Stimulated activated CD8-positive, alpha-beta memory T cell treated with anti-CD3 and anti-CD28 coated beads, Interleukin-7, amount 100 ng/mL, for 24 hours (primary cell): ENCODE measurements around the gene RHOF.
A peak's percentile ranks its signal among the peaks of the same experiment; 100 is the strongest.

Source experiments
- DNase-seq: peaks from one replicate; pipeline ENCODE4 v3.0.0-alpha.2; 2020; ENCODE audit warnings: low read depth

The RHOF gene

DNA sequence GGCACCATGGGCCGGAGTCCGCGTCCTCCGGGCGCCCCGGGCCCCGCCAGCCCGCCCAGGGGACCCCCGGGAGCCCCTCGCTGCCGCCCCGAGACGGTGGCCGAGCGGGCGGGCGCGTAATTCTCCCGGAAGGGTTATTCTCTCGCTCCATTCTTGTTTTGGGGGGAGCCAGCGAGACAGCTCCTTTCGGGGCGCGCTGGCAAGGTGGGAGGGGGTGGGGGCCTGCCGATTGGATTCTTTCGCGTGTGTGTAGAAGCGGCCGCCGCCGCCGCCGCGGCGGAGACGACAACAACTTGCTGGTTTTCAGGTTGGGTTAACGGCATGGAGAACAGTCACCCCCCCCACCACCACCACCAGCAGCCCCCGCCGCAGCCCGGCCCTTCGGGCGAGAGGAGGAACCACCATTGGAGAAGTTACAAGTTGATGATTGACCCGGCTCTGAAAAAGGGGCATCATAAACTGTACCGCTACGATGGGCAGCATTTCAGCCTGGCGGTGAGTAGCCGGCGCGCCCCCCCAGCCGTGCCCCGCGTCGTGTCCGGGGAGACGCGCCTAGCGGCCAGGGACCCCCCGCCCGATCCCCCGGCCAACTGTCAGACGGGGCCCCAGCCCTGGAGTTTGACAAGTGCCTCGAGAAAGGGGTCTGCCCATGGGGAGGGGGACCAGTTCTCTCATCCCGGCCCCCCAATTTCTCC lies 11.1 kb upstream of the RHOF start:
- DNase-seq = no peak

GRCh38 chr12:121803861-121804416 lies 10.5 kb upstream of the RHOF start, which contains the start of gene SETD1B:
SETD1B (plus strand) TSS chr12:121804009; CDS start chr12:121804738, 729 bp downstream.
- no peak for DNase-seq

DNA sequence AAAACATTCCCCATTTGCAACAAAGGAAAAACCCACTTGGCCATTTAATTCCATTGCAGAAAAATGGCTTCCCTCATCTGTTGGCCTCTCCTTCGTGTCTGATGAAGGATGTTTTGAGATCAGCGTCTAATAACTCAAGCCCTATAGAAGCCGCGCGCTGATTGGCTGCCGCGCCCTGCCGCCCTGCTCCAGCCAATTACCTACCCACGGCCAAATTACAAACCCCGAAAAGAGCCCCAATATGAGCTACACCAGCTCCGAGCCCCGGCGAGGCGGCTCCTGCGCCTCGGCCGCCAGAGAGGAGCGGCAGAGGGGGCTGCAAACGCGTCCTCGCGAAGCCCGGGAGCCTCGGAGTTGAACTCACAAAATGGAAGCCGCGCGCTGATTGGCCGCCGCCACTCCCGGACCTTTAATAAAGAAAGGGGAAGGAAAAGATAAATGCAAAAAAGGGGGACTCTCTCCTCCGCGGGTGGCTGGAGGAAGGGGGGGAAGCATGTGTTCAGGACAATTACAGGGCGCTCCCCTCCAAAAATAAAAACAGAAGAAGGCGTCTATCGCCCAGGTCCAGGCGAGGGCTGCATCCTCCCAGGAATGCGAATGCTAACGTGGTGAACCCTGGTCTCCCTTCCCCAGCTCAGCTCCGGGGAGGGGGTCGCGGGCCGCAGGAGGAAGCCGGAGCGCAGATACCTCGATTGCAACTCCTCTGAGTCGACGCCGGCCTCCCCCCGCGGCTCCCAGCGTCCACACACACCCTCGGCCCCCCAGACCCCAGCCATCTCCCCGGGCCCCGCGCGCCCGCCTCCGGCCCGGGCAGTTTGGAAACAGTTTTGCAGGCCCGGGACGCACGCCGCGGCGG lies 9.6 kb upstream of the RHOF start:
- DNase-seq = peak; percentile 69

GRCh38 chr12:121802485-121802842 lies 9.0 kb upstream of the RHOF start:
- DNase-seq = no peak

DNA sequence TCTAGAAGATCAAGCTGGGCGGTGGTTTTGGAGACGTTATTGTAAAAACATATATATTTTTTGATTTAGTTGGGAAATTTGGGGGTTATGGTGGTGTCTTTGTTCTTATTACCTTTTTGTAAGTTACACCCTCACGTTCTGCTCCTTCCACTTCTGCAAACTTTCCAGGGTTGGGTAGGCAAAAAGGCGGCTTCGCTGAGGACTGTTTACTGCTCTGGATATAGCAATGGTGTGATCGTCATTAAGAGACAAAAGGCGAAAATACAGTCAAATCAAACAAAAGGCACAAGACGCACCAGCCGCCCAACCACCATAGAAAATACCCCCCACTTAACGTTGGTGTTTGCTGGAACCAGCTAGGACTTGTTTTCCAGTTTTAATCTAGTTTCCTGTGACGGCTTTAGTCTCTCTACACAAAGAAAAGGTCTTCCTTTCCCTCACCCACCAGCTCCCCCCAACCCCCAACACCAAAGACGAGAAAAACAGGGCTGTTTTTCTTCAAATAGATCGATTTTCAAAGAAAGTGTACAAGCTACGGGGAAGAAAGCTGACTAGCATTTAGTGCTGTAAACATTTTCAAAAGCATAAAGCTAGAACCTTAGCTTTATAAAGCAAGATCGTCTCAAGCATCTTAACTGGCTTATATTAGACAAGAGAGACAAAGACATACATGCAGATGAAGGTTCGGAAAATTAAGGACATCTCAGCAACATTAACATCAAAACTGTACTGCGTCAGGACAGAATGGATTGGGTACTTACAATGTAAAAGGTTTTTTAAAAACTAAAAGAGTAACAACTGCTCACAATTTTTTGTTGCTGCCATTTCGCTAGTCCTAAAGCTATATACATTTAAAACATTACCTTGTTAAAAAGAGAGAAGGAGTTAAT lies 8.4 kb upstream of the RHOF start:
- DNase-seq = no peak

DNA sequence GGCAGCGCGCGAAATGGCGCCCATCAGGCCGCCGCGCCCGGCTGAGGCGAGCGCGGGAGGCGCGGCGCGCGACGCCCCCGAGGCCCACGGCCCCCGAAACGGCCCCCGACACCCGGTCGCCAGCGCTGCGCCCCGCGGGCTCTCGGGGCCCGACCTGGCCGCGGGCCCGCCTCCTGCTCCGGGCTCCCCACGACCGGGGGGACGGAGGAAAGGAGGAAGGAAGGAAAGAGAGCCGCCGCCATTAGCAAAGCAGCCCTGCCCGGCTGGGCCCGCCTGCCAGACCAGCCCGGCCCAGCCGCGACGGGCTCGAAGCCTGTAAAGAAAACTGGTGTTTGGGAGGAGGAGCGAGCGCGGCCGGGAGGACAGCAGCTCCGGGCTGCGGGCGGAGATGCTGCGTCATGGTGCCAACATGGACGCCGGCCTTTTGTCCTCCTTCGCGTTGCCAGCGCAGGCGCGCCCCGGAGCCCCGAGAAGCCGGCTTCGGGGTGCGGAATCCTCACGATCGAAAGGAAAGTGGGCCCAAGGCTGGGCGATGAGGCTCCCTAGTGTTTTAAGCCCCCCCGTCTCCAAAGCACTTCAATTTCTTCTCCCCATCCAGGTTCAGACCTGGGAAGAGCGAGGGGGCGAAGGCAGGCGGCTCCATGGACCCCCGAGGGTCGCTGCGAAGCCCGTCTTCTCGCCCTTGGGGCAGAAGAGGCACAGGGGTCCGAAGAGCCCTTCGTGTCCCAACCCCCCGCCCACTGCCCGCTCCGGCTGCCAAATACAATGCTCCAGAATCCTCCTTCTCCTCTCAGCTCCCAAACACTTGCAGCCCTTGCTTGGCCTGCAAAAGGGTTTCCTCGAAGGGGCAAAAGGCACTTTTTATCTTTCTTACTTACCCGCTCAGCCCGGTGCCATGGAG lies 7.5 kb upstream of the RHOF start:
- no peak for DNase-seq

DNA sequence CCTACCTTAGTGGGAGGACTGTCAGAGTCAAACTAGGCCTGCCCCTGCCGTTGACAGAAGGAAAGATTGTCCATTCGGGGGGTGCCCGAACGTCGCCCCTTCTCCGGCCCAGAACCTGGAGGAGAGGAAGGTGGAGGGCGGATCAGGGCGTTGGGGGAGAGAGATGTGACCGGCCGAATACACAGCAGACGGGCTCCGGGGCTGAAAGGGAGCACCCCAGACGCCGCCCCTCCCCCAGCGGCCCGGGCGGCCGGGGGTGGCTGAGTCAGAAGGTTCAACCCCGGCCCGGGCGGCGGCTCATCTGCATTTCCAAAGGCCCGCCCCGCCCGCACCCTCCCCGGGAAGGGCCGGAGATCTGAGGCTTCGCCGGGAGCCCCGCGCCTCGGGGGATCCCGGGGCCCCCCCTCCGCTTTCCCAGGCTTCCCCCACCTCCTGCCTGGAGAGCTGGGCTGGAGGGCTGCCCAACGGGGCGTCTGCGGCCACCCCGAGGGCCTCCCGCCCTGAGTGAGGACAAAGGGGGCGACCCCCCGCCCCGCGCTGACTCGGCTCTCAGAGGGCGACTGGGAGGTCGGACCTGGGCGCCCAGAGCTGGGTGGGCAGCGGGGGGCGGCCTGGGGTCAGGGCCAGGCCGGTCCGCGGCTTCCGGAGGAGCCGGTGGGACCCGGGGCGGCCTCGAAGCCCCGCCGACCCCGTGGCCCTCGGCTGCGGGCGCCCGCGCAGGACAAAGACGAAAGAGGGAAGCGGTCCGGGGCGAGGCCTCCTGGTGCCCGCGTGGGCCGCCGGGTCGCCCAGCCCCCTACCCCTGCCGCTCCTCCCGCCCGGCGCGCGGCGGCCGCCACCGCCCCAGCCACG lies 6.6 kb upstream of the RHOF start:
- DNase-seq = no peak

DNA sequence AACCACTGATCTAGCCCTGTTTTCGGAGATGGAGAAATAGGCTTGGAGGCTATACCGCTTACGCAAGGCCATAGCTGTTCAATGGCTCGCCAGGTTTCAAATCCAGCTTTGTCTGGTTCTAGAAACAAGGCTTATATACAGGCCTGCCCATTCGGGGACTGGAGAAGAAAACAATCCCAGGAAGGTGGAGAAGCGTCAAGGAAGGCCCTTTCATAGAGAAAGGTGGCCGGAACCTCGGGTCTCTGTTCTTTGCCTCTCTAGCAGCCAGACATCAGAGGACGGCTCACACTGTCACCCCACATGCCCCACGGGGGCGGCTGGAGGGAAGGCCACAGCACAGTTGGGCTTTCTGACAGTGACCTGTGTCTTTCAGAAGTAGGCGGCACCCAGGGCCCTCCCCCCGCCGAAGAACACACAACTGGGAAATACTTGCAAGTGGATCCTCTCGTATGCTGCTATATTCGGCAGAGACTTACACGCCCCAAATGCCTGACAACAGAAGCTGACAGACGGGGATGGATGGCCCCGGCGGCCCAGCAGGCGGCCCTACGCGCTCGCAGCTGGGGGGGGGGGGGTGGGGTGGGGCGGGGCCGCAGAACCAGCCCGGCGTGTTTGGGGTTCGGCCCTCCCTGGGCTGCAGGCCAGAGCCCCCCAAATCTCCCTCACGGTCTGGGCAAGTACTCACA lies 5.8 kb upstream of the RHOF start:
- DNase-seq = no peak

DNA sequence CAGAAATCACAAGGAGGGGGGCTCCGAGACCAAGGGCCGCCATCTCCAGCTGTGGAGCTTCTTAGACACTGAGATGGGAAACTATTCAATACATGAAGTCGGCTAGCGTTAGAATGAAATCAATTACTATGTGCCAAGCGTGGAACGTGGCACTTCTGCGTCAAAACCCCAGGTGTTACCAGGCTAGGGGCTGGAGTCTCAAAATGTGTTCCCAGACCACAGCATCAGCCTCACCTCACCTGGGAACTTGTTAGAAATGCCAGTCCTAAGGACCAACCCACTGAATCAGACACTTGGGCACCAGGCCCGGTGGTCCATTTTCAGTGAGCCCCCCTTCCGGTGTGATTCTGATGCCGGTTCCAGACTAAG lies 5.3 kb upstream of the RHOF start:
- no peak for DNase-seq

DNA sequence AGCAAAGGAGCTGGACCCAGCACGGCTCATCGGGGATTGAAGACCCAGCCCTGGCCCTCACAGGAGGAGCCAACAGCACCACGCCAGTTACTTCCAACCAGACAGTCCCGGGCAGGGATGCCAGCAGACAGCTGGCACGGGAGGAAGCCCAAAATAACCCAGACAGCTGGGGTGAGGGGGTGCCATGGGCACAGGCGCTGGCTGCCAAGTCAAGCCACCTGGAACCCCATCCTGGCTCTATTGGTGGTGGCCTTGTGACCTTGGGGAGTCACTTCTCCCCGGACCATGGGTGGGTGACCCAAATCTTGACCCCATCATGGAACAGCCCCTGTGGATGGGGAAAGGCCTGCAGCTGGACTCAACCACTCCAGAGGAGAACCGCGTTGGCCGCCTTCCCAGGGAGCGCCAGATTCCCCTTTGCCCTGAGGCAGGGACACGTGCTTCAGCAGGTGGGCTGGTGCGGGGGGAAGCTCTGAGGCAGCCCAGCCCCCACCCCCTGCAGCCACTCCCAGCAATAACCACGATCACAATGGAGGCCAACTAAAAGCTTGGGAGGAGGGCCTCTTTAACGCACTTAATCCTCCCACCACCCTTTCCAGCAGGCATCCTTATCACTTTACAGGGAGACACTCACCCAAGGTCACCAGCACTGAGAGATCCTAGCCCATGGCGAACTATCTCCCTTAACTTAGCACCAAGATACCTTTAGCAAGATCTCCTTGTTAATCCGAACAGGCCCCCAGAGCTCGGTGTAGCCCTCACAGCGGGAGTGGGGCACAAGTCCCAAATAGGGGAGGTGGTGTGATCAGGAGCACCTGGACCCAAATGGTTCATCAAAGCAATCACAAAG lies 4.7 kb upstream of the RHOF start:
- DNase-seq = no peak

DNA sequence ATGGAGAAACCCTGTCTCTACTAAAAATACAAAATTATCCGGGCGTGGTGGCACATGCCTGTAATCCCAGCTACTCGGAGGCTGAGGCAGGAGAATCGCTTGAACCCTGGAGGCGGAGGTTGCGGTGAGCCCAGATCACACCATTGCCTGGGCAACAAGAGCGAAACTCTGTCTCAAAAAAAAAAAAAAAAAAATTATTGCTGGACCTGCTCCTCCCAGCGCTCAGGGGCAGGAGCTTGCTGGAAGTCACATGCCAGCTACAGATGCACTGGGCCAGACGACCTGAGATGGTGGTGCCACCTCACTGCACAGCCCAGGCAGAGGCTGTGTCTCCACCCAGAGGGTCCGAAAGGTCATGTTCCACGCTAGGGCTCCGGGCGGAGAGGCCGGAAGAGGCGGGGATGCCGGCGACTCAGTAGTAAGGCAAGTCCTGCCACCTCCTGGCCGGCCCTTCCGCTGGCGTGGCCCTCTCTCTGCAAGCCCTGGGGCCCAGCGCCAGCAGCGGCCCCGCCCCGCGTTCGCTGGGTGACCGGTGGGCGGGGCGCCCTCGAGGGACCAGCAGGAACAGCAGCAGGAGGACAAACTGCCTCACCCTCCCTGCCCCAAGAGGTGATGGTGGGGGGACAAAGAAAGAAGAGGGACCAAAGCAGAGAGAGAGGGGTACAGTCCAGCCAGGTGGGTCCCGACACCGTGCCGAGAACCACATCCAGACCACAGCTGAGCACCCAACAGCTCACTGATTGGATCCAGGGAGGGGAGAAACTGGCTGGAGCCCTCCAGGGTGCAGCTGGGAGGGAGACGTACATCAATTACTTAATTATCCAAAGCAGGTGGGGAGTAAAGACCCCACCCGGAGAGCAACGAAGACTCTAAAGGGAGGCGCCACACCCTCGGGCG lies 3.6 kb upstream of the RHOF start:
- no peak for DNase-seq

- DNase-seq = no peak
Measured at GRCh38 chr12:121795034-121795968, 1.8 kb upstream of the RHOF start.

DNA sequence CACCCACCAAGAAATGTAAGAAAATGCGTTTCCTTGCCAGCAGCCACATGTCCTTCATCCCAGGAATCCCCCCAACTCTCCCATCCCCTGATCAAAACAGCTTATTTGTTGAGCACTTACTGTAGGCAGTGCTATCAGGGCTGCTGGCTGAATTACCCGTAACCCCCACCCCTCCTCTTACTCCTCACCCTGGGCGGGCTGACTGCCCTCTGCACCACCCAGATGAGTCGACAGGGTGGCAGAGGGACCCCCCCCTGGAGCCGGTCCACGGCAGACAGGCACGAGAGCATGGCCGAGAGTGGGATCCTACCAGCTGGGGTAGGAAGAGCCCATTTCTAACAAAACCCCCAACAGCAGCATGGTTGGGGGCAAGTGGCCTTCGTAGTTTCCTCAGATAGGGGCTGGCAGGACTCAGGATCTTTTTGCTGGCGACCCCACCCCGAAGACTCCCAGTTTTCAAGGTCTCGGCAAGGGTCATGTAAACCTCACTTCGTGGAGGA lies 1.1 kb upstream of the RHOF start:
- DNase-seq = no peak

- DNase-seq = peak; percentile 89
Measured at GRCh38 chr12:121793838-121794533, 498 bp upstream of the RHOF start.

GRCh38 chr12:121792607-121793439 lies 665 bp downstream of the RHOF start:
- no peak for DNase-seq
